Activated T-helper 9 cell treated with anti-CD3 and anti-CD28 coated beads, Interleukin-2, amount 50 U/mL, for 16 hours (primary cell): ENCODE data around the gene ILDR1.

Experiments
- DNase-seq: peaks from one replicate; pipeline ENCODE4 v3.0.0-alpha.2; 2020; ENCODE audit warnings: low read depth

The ILDR1 gene

DNA sequence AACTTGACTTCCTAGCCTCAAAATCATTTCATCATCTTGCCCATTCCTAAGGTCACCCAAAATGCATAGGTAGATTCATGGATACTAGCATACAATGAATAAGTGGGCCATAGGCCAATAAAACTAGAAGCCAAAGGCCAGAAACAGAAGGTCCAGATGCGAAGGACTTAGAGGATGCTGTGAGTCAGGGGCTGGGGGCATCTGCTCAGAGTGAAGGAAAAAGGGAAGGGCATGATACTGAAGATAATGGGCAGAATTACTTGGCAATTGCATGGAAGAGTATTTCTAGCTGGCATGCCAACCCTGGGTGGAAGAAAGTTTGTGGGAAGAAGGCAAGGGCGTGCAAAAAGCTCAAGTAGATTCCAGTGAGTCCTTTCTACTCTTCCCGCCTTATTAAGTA is 27.5 kb downstream of the ILDR1 start:
- DNase-seq, result no peak

DNA sequence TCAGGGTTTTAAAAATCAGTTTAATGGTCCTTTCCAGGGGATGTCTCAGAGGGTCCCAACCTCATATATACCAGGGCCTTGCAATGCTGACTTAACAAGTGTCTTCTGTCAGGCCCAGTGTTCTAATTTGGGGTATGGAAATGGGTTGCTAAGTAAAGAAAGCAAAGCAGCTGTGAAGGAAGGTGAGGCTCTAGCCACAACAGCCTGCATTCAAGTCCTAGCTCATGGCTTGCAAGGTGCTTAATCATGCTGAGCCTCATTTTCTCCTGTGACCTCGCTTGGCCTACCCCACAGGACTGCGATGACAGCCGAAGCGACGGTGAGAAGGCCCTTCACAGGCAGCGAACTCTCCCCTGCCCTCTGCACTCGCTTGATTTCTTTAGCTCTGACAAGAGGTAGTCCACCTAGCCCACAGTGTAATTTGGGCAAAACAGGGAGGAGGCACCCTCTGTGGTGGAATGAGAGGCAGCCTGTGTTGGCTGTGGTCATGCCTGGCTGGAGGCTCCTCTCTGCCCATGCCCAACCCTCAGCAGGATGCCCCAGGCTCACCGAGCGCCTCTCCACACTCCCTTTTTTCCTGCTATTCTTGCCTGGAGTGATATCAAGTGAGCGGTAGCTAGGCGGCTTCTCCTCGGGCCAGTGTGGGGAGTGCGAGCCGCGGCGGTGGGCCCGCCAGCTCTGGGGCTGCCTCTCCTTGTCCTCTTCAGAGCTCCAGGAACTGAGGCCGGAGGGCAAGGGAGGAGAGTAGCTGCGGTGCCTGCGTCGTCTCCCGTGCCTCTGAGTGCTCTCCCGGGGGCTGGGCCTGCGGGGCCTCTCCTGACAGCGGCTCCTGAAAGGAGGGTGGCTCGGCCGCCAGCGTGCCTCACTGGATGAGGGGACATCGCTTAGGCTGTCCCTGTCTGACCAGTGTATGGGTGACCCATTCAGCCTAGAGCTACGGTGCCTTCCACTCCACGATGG is 29.2 kb downstream of the ILDR1 start:
- no peak for DNase-seq

DNA sequence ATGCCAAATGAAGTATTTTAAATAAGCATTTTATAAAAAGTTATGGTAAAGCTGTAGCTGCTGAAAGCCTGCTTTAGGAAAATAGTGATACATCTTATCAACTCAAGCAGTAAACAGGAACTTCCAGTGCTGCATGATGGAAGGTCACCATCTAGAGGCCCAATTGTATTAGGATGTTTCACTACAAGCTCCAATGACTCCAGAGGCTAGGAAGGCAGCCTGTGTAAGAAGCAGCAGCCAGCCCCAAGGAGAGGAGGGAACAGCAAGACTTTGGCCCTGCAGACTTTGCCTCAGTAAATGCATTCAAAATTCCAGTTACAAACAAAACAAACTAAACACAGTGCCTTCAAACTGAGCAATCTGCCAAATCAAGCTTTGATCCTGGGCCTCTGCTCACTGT is 32.1 kb downstream of the ILDR1 start:
- DNase-seq, result no peak

DNA sequence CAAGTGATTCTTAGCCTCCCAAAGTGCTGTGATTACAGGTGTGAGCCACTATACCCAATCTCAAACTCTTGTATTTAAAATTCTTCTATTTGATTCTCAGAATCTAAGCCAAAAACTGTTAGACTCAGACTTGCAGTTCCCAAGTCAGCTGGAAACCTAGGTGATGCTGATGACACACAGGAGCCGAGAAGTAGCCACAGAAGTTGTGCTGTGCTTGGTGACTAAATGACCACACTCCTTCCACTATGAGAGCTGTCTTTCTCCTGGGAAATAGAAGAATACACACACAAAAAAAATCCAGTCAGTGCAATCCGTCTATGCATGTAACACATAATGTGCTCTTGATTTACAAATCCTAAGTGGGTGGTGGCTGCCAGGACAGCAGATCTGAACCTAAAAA is 33.9 kb downstream of the ILDR1 start:
- no peak for DNase-seq

DNA sequence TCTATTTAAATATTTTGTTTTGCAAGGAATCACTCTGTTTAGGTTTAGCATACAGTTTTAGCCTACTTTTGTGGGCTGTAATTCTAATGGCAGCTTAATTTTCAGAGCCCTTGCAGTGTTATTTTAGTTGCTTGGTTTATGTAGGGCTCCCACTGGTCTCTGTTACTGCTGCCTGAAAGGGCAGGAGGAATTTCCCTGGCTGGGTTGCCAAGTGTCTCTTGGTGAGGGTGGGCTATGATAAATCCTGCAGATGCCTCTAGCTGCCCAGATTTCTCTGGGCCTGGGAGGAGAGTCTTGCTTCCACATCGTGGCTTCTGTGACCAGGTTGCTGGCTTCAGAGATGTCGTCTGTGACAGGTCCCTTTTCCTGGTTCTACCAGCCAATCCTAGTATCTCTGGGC is 36.2 kb downstream of the ILDR1 start:
- no peak for DNase-seq

DNA sequence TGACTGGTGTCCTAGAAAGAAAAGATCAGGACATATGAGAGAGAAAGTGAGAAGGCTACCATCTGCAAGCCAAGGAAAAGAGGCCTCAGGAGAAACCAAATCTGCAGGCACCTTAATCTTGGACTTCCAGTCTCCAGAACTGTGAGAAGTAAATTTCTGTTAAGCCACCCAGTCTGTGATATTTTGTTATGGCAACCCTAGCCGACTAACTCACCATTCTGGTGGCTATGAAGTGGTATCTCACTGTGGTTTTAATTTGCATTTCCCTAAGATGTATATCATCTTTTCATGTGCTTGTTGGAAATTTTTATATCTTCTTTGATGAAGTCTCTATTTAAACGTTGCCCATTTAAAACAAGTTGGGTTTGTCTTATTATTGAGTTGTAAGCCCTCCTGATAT is 40.6 kb downstream of the ILDR1 start:
- DNase-seq, result no peak

DNA sequence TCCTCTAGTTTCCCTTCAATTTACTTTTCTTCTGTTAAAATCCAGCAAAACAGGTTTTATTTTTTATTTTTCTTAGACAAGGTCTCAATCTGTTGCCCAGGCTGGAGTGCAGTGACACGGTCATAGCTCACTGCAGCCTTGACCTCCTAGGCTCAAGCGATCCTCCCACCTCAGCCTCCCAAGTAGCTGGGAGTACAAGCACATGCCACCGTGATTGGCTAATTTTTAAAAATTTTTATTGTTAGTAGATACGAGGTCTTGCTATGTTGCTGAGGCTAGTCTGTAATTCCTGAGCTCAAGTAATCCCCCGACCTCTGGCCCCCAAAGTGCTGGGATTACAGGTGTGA is 41.6 kb downstream of the ILDR1 start:
- DNase-seq, result no peak

DNA sequence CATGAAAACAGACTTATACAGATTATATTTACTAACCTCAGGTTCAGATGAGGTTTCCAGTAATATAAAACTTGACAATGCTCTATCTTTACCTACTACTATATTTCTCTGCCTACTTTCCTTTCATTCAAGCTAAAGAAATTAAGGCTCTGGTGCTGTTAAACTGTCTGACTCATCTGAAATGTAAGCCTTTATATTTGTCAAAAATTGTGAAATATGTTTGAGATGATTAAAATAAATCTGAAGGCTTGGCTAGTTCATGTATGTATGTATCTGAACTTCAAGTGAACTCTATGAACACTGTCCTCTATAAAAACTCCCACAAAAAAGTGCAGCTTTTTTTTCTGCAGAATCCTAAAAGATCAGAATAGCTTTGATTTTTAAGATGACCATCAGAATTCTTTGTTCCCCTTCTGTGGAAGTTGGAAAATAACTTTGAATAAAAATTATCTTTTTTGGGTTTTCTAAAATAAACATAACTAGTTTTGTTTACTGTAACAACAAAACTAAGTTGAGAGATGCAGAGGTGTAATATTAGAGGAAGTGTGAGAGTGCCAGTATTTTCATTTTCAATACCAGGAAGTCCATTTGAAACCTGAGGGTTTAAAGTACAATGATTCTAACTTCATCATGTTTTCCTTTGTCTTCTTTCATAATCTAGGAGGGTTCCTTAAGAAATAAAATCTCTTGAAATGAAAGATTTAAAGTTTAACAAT is 42.2 kb downstream of the ILDR1 start:
- no peak for DNase-seq

DNA sequence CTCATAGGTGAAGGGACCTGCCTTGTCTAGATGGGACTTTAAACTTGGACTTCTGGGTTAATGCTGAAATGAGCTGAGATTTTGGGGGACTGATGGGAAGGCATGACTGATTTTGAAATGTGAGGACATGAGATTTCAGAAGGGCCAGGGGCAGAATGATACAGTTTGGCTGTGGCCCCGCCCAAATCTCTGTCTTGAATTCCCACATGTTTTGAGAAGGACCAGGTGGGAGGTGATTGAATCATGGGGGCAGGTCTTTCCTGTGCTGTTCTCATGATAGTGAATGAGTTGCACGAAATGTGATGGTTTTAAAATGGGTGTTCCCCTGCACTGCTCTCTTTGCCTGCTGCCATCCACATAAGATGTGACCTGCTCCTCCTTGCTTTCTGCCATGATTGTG is 42.8 kb downstream of the ILDR1 start:
- DNase-seq, result no peak

DNA sequence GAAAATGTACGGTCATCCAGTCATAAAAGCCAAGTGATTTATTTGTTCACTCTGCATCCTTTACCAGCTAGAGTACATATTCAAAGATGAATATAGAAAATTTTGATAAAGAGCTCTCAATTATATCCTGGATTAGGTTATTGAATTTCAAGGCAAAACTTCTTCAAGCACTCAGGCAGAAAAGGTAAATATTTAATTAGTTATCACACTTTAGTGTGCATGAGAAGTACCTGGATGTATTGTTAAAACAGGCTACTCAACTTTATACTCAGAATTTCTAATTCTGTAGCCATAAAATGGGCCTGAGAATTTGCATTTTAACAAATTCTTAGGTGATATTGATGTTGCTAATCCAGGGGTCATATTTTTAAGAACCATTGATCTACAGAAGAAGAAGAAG is 45.3 kb downstream of the ILDR1 start:
- no peak for DNase-seq

DNA sequence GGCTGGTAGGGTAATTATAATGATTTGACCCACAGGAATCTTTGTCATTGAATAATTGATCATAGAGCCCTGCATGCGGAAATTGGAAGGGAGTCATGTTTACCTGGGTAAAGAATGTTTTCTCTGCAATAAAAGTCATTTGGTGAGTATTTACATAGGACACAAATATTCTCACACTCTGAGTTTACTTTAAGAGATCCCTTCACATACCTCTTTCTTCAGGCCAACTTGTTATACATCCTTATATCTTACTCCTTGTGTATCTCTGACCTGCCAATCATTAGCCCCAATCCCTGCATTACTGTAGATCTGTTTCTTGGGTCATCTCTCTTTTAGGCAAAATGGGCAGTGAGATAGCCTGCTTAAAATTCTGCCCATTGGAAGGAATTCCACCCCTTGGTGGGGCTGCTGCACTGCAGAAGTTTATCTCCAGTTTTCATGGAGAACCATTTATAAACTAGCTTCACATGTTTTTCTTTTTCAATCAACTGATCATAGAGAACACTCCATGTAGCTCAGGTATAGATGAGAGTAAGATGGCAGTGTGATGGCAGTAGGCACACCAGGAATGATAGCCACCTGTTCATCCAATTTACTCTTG is 46.2 kb downstream of the ILDR1 start:
- no peak for DNase-seq

DNA sequence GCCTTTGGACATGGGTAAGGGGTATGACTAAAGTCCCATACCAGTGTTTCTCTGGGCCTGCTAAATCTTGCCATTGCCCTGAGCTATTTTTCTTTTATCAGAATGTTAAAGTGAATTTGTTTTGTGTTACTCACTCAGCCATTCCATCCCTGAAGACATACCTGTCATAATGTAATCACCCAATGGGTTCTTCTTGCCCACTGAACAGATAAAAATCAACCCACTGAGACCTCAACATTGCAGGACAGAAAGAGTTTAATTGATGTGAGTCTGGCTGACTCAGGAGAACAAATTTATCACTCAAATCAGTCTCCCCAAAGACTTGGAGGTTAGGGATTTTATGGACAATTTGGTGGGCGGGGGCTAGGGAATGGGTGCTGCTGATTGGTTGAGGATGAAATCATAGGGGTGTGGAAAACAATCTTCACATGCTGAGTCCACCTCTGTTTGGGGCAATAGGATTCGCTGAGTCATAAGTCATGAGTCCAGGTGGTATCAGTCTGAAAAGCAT is 47.4 kb downstream of the ILDR1 start:
- DNase-seq, result no peak

DNA sequence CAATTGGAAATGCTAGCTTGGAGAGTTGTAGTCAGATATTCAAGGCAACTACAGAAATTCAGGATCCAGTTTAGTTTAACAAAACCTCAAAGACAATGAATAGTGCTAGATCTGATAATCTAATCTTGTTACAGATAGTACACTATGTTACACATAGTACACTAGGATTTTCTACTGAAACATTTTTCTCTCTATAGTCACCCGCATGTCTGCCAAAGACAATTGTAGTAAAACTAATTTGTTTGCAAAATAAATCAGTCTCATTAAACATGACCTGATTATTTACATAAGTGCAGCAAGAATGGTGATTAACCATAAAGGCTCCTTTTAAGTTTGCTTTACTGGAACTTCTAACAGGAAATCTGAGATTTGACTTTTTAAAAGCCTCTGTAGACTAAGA is 52.0 kb downstream of the ILDR1 start:
- DNase-seq, result no peak

DNA sequence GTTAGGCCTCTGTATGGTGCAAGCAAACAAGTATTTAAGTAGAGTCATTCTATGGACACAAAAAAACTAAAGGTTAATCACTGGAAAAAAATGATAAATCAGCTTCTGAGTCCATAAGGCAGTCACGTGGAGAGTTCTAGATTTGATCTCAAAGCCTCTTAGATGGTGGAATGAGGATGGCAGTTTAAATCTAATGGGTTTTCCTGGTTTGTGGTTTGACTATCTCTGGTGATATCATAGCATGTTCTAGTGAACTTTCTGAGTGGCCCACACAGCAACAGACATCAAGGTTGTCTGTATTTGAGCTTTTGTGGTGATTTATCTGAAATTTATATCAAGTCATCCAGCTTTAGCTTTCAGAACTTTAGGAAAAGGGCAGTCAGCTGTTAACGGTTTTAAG is 52.4 kb downstream of the ILDR1 start:
- DNase-seq, result no peak

DNA sequence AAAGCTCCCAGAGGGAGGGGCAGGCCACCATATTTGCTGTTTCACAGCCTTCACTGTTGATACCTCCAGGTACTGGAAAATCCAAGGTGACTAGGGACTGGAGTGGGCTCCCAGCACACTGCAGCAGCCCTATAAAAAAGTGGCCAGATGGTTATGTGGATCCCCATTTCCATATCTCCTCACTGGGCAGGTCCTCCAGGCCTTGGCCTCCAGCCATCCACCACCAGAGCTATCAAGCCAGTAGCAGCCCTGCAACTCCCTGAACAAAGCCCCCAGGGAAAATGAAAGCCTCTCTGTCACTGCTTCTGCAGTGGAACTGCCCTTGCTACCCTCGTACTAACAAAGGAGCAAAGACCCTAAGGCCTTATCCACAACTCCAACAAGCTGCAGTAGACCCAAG is 58.4 kb downstream of the ILDR1 start:
- no peak for DNase-seq

DNA sequence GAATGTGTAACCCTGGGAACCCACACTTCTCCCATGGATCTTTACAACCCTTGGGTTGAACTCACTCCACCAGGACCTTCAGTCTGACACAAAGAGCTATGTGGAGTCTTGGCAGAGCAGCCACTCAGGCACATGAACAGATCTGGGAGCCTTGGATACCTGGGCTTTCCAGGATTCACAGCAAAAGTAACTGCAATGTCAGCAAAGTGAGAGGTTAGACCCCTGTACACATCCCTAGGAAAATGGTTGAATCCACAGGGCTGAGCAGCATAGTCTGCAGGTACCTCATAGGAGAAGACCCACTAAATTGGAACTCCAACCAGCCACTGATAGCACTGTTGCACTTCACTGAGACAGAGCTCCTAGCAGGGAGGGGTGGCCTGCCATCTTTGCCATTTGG is 59.6 kb downstream of the ILDR1 start:
- DNase-seq, result no peak

DNA sequence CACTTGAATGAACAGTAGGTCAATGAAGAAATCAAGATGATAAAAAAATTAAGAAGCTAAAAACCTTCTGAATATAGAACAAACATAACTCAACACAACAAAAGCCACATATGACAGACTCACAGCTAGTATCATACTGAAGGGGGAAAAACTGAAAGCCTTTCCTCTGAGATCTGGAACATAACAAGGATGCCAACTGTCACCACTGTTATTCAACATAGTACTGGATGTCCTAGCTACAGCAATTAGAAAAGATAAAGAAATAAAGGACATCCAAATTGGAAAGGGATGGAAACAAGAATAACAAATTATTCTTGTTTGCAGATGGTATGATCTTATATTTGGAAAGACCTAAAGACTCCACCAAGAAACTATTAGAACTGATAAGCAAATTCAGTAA is 60.8 kb downstream of the ILDR1 start:
- DNase-seq, result no peak

DNA sequence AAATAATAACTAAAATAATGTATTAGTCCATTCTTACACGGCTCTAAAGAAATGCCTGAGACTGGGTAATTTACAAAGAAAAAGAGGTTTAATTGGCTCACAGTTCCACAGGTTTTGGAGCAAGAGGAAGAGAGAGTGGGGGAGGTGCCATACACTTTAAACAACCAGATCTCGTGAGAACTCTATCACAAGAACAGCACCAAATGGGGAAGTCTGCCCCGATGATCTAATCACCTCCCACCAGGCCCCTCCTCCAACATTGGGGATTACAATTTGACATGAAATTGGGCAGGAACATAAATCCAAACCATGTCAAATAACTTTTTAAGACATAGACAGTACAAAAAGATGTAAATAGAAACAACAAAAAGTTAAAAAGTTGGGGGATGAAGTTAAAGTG is 63.2 kb downstream of the ILDR1 start:
- no peak for DNase-seq

DNA sequence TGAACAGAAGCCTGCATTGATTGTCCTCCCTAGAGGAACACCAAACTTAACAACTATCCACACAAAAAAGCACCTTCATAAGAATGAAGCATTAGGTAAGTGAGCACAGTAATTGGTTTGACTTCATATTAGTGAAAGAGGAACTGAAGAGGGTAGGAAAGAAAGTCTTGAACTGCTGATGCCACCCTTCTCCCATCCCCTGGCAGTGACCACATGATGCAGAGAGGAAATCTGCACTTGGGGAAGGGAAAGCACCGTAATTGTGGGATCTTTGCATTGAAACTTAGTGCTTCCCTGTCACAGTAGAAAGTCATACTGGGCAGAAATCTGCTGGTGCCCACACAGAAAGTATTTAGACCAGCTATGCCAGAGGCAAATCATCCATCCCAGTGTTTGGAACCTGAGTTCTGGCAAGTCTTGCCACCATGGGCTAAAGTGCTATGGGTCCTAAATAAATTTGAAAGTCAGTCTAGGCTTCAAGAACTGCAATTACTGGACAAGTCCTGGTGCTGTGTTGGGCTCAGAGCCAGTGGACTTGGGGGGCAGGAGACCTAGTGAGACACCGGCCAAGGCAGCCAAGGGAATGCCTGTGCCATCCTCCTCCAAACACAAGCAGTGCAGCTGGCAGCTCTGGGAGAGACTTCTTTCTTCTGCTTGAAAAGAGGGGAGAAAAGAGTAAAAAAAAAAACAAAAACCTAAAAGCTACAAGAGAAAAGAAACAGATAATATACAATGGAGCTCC is 64.2 kb downstream of the ILDR1 start:
- no peak for DNase-seq

DNA sequence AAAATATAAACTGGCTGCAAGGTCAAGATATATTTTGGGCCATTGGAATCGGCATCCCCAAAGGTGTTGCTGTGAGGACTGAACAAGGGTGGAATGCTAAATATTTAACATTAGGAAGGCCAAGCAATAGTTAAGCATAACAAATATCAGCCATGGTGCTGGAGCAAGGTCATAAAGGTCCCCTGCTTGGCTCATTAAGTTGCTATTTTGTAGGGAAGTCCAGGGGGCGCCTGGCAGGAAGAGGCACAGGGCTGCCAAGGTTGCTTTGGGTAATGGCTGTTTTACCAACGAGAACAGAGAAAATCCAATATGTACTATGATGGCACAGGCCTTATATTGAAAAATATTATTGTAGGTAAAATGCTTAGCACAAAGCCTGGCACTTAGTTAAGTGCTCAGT is 65.7 kb downstream of the ILDR1 start:
- DNase-seq, result no peak

DNA sequence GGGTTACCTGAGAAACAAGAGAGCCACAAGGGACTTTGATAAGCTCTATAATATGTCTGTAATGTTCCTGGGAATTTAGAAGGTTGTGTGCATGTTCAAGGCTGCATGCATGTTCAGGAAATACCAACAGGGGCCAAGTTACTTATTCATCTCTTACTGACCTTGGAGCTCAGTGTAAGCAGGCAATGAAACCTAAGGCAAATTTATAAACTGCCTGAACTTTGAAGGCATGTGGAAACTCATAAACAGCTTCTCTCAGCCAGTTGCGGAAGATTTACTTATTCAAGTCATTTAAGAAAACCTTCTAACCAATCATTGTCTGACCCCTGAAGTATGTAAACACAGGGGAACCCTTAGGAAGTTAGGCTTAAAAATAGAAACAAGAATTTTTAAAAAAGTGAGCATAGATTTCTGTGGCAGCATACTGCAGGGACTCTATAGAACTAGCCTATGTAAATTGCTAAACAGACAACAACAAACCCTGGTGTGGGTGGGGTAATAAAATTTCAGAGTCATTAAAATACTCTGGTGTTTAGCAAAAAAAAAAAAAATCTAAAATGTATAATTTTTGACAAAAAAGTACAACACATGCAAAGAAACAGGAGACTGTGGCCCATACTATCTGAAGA is 70.6 kb downstream of the ILDR1 start:
- no peak for DNase-seq

DNA sequence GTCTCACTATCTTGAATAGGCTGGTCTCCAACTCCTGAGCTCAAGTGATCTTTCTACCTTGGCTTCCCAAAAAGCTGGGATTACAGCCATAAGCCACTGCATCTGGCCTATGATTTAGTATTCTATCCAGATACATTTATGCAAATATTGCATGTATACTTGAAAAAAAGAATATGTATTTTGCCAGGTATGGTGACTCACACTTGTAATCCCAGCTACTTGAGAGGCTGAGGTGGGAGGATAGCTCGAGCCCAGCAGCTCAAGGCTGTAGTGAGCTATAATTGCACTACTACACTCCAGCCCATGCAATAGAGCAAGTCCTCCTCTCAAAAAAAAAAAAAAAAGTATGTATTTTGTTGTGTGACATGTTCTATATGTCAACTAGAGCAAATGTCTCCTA is 73.4 kb downstream of the ILDR1 start:
- no peak for DNase-seq
